GM12878 (cell line): ENCODE data around the gene UTP11. TPM values are rescaled to one million over a fixed set of nuclear protein-coding genes. Genes with fewer than 3 reads are reported as not detected.
"Not testable (repeated sequence)": the region's sequence is repeated elsewhere in the genome, so short reads cannot be mapped to it uniquely, and the experiment has no call there.

Experiments
- ATAC-seq: fragments of 200-7000 bp; cut with Tn5 transposase; 3 replicates; pipeline ENCODE4 v1.9.1; 2020; ENCODE audit warnings: mild to moderate bottlenecking, moderate library complexity
- BruUV-seq: library from RNA; stranded (reverse); fragments of 400-500 nt; replicated peaks from 2 replicates; lab custom pipeline; 2021; lab: Mats Ljungman, UMichigan
- CTCF ChIA-PET: fragments of 300-600 bp; sonication (Branson Sonifier 250); formaldehyde crosslinking; extraction: SDS; loops from one replicate; lab custom pipeline; 2021; ENCODE audit warnings: inconsistent platforms; lab: Yijun Ruan, JAX
- POLR2A ChIA-PET: fragments of 350-600 bp; formaldehyde crosslinking; extraction: SDS; loops from one replicate; lab custom pipeline; 2021; ENCODE audit warnings: inconsistent platforms; lab: Charles Lee
- RAD21 ChIA-PET: fragments of 300-600 bp; sonication (Branson Sonifier 250); formaldehyde crosslinking; loops from one replicate; lab custom pipeline; 2023; ENCODE audit warnings: antibody characterized with exemption; ENCODE audit not compliant: unreplicated experiment; lab: Charles Lee
- SMC1A ChIA-PET: fragments of 300-600 bp; sonication (Branson Sonifier 250); formaldehyde crosslinking; loops from one replicate; lab custom pipeline; 2023; ENCODE audit not compliant: unreplicated experiment, uncharacterized antibody; lab: Charles Lee
- DNase-seq: peaks from one replicate; pipeline ENCODE4 v3.0.0-alpha.2; 2011; ENCODE audit warnings: low read depth, low spot score
- FAIRE-seq: peaks from 3 replicates; lab custom pipeline; 2011; peaks lifted over from hg19 to GRCh38; lab: Jason Lieb, UNC
- H2AFZ ChIP-seq: 2 replicates; pipeline ENCODE4 v1.6.0; 2011; ENCODE audit warnings: low read depth, low read length, control low read depth; ENCODE audit not compliant: control insufficient read depth
- H3K27ac ChIP-seq: 2 replicates; pipeline ENCODE4 v1.5.1; 2011; ENCODE audit warnings: control low read depth; ENCODE audit not compliant: control insufficient read depth, insufficient read depth
- H3K27me3 ChIP-seq, 2 experiments: replicated peaks in 1 of 2; 2 replicates each; pipeline versions ENCODE4 v1.6.0 to v1.6.1; 2011; ENCODE audit warnings: low read length in 1 of 2; ENCODE audit not compliant: control insufficient read depth in 2 of 2, insufficient read depth in 2 of 2
- H3K36me3 ChIP-seq, 2 experiments: 2 replicates each; pipeline ENCODE4 v1.5.1; 2011; ENCODE audit warnings: low read length in 1 of 2; ENCODE audit not compliant: control insufficient read depth in 2 of 2, insufficient read depth in 2 of 2
- H3K4me1 ChIP-seq: 2 replicates; pipeline ENCODE4 v1.6.1; 2011; ENCODE audit warnings: mild to moderate bottlenecking, low read length, moderate library complexity, mixed read lengths; ENCODE audit not compliant: control insufficient read depth, insufficient read depth
- H3K4me2 ChIP-seq: 2 replicates; pipeline ENCODE4 v1.6.0; 2011; ENCODE audit warnings: control low read depth; ENCODE audit not compliant: control insufficient read depth, insufficient read depth
- H3K4me3 ChIP-seq: fragments of 200-600 bp; sonication (generic); 2 replicates; pipeline ENCODE4 v1.5.1; 2016
- H3K79me2 ChIP-seq: 2 replicates; pipeline ENCODE4 v1.6.0; 2011; ENCODE audit warnings: low read length; ENCODE audit not compliant: control insufficient read depth, insufficient read depth
- H3K9ac ChIP-seq: 2 replicates; pipeline ENCODE4 v1.8.0; 2011; ENCODE audit warnings: low read length, control low read depth, mixed read lengths; ENCODE audit not compliant: control insufficient read depth, insufficient read depth
- H3K9me3 ChIP-seq: replicated peaks from 3 replicates; pipeline ENCODE4 v1.5.1; 2011; ENCODE audit warnings: mild to moderate bottlenecking, low read length; ENCODE audit not compliant: control insufficient read depth, insufficient read depth
- H4K20me1 ChIP-seq: 2 replicates; pipeline ENCODE4 v1.6.0; 2011; ENCODE audit not compliant: control insufficient read depth, insufficient read depth
- CBFB ChIP-seq: IDR thresholded peaks from 2 replicates; pipeline ENCODE4 v1.6.1; 2016; ENCODE audit warnings: antibody characterized with exemption, low read depth
- E2F8 ChIP-seq: fragments of 450-650 bp; IDR thresholded peaks from 2 replicates; pipeline ENCODE4 v1.6.1; 2018; ENCODE audit warnings: mild to moderate bottlenecking, low read depth, moderate library complexity; ENCODE audit not compliant: partially characterized antibody
- MYC ChIP-seq: IDR thresholded peaks from 2 replicates; pipeline ENCODE4 v1.6.1; 2011; ENCODE audit warnings: mild to moderate bottlenecking, low read length, moderate library complexity, inconsistent platforms; ENCODE audit not compliant: insufficient read depth, insufficient replicate concordance, insufficient read length, severe bottlenecking
- NR2C2 ChIP-seq: IDR thresholded peaks from 2 replicates; pipeline ENCODE4 v1.6.1; 2011; ENCODE audit warnings: borderline replicate concordance, low read depth; ENCODE audit not compliant: control insufficient read depth, insufficient read length
- PML ChIP-seq: IDR thresholded peaks from 2 replicates; pipeline ENCODE4 v1.6.1; 2012; ENCODE audit warnings: low read length, inconsistent platforms
- TAF1 ChIP-seq: IDR thresholded peaks from 2 replicates; pipeline ENCODE4 v1.6.1; 2011; ENCODE audit warnings: mild to moderate bottlenecking, low read depth, low read length, borderline replicate concordance
- WGBS: methylation state at CpG from one replicate; pipeline ENCODE4 v1.1.6; 2016; ENCODE audit warnings: low lambda C conversion rate; ENCODE audit not compliant: insufficient replicate concordance, insufficient coverage; ENCODE audit errors: missing lambda C conversion rate; 5-methylcytosine and 5-hydroxymethylcytosine counted together
- in situ Hi-C: fragments of 300-500 bp; cut with MboI; formaldehyde crosslinking; loops from 9 replicates; pipeline ENCODE4 v1.14.3; 2018; ENCODE audit warnings: mixed read lengths
- intact Hi-C: fragments of 100-400 bp; cut with micrococcal nuclease; formaldehyde crosslinking; loops from one replicate; pipeline ENCODE4 v1.14.2; 2022; ENCODE audit not compliant: unreplicated experiment
- polyA plus RNA-seq, 11 experiments: library from polyadenylated mRNA; depleted of rRNA in 4 of 11; unstranded in 6 of 11; stranded (reverse) in 5 of 11; fragments of >200 nt; fragmentation: Nextera tagmentation in 4 of 11; fragmentation: Illumina TruSeq in 1 of 11; extraction: Ambion mirVana in 4 of 11; extraction: Trizol in 1 of 11; gene quantifications; 1 replicate in 1 of 11; 2 replicates in 10 of 11; pipeline versions ENCODE4 v1.2.1 to v1.2.3, GENCODE V29; 2011 to 2016; ENCODE audit warnings: inconsistent platforms in 2 of 11, missing spikeins in 2 of 11, low read depth in 1 of 11
- total RNA-seq, 4 experiments: library from RNA; depleted of rRNA in 3 of 4; stranded (reverse); fragments of >200 nt in 3 of 4; fragmentation: Illumina TruSeq in 1 of 4; extraction: Trizol in 1 of 4; gene quantifications; 2 replicates each; pipeline versions ENCODE4 v1.2.1 to v1.2.3, GENCODE V29; 2013 to 2021

UTP11 gene
- total and polyA plus RNA-seq, 10 of the 15 experiments (the other 5 are each of a cell fraction or from before 2014, with no cell fraction given): 34.5 to 146 (median 64.2) TPM

- TF ChIP-seq NR2C2 (no peak), TAF1 (peak; percentile 99), PML (peak; percentile 97), CBFB (peak; percentile 87), MYC (peak; percentile 60), E2F8 (peak; percentile 88)
Measured at GRCh38 chr1:38012363-38013226, at the start of gene UTP11 (continued).

- 86% methylated on average over 12 of the region's 12 CpGs for WGBS
- POLR2A ChIA-PET, H4K20me1 ChIP-seq: not testable (repeated sequence)
Measured at GRCh38 chr1:37964106-37964505, 48.4 kb upstream of the UTP11 start.

More at GRCh38 chr1:37964106-37964505, 48.4 kb upstream of the UTP11 start:
- CTCF ChIA-PET: interaction anchor here (1.0 to 2.7 kb wide), 2 partner anchors 15 to 26 kb away, joined by 3 to 7 read pairs; no protein-coding TSS in a partner anchor
- BruUV-seq, RAD21 ChIA-PET, intact Hi-C loops, H3K27me3 ChIP-seq, DNase-seq, H3K9me3 ChIP-seq, H3K9ac ChIP-seq, SMC1A ChIA-PET, H3K4me1 ChIP-seq, H3K27ac ChIP-seq, H2AFZ ChIP-seq, H3K4me2 ChIP-seq, H3K79me2 ChIP-seq, H3K4me3 ChIP-seq, FAIRE-seq, in situ Hi-C loops, ATAC-seq: not testable (repeated sequence)
- H3K36me3 ChIP-seq: peaks cover 10 to 25% of the 10 kb centered on the region in 2 experiments
